SH-SY5Y (cell line): ENCODE data around the gene GMPS.

Experiments
- GATA2 ChIP-seq: IDR thresholded peaks from 2 replicates; pipeline ENCODE4 v1.6.1; 2011; ENCODE audit warnings: mild to moderate bottlenecking, low read depth, low read length
- GATA3 ChIP-seq: IDR thresholded peaks from 2 replicates; pipeline ENCODE4 v1.6.1; 2011; ENCODE audit warnings: low read depth, mild to moderate bottlenecking, low read length, moderate library complexity

DNA sequence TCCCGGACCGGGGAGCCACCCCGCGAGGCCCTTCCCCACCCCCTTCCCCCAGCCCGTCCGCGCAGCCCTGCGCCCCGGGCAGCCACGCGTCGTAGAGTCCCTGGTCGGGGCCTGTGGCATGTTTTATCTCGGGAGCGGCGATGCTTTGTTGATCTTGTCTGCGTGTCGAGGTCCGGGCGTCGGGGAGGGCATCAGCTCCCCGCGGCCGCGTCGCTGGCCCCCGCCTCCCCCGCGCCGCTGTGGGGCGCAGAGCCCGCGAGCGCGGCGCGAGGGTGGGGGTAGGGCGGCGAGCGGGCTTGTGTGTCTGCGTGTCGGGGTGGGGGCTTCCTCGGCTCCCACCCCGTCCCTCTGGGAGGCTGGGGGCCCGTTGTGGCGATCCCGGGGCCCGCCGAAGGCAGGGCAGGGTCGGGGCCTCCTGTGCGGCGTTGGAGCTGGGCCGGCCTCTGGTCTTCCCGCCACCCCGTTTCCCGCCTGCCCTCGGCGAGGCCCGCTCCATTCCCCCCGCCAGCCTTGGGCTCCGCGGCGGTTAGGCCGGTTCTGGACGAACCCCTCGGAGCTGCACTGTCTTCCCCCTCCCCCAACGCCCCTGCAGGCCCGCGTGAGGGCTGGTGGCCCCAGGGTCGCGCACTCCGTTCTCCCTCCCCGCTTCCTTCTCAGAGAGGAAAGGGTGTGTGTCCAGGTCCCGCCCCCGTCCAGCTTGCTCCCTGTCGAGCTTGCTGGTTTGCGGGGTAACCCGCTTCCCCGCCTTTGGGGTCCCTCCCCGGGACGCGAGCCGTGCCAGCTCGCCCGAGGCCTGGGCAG, 695 bp downstream of the GMPS start:
- TF ChIP-seq GATA2 (no peak), GATA3 (no peak)
